ENCODE data around the gene LILRB5.
"Not testable (repeated sequence)": the region's sequence is repeated elsewhere in the genome, so short reads cannot be mapped to it uniquely, and the experiment has no call there.

The LILRB5 gene

GRCh38 chr19:54209811-54210494 lies 47.1 kb downstream of the LILRB5 start:
- peak; percentile 79 to 98 for DNase-seq

- no peak for DNase-seq
Measured at GRCh38 chr19:54209058-54209810, 47.8 kb downstream of the LILRB5 start.

- DNase-seq = no peak
Measured at GRCh38 chr19:54208784-54209057, 48.4 kb downstream of the LILRB5 start.

GRCh38 chr19:54207983-54208783 lies 48.9 kb downstream of the LILRB5 start:
- DNase-seq = peak; percentile 98 to 100

GRCh38 chr19:54207676-54207982 lies 49.4 kb downstream of the LILRB5 start:
- peak in 1 of 2 donors; percentile 89 for DNase-seq

- not testable (repeated sequence) for DNase-seq
Measured at GRCh38 chr19:54207193-54207592, 49.9 kb downstream of the LILRB5 start.

GRCh38 chr19:54206831-54207177 lies 50.3 kb downstream of the LILRB5 start:
- DNase-seq = no peak

GRCh38 chr19:54206030-54206830 lies 50.8 kb downstream of the LILRB5 start:
- peak; percentile 74 to 75 for DNase-seq

GRCh38 chr19:54204767-54205468 lies 52.2 kb downstream of the LILRB5 start:
- no peak for DNase-seq

GRCh38 chr19:54203151-54203611 lies 53.9 kb downstream of the LILRB5 start:
- DNase-seq = no peak

- DNase-seq = no peak
Measured at GRCh38 chr19:54201980-54202379, 55.1 kb downstream of the LILRB5 start.

- DNase-seq = no peak
Measured at GRCh38 chr19:54201172-54201701, 55.8 kb downstream of the LILRB5 start.
